ENCODE data around the gene GXYLT1.
A peak's percentile ranks its signal among the peaks of the same experiment; 100 is the strongest.
"Not testable (repeated sequence)": the region's sequence is repeated elsewhere in the genome, so short reads cannot be mapped to it uniquely, and the experiment has no call there.

Gene GXYLT1

DNA sequence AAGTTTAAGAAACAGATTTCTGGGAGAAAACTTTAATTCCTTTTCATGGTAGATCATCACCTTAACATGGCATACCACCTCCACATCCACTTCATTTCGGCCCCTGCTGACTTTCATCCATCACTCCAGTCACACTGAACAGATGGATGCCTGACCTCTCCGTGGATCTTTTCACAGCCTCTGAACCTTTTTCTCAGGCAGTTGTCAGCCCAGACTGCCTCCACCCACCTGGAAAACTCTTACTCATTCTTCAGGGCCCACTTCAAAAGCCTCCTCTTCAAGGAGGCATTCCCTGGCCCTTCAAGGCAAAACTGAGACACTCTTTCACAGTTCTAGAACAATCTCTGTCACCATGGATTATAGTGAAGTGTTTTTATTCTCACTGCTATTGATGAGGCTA is 52.9 kb downstream of the GXYLT1 start:
- no peak for DNase-seq

DNA sequence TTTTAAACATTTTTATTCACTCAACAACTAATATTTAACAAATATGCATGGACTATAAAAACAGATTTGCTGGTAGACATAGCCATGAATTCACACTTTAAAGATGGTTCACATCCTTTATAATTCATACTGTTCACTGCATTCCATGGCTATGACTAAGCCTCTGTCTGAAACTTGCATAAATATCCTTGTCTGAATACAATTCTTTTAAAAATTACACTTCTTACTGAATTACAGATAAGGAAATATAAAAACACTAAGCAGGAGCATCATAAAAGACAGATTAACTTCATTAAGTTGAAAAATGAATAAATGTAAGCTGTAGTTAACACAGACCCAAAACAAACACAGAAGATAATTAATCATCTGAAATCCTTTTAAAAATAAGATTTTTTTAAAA is 53.8 kb downstream of the GXYLT1 start:
- no peak for DNase-seq

DNA sequence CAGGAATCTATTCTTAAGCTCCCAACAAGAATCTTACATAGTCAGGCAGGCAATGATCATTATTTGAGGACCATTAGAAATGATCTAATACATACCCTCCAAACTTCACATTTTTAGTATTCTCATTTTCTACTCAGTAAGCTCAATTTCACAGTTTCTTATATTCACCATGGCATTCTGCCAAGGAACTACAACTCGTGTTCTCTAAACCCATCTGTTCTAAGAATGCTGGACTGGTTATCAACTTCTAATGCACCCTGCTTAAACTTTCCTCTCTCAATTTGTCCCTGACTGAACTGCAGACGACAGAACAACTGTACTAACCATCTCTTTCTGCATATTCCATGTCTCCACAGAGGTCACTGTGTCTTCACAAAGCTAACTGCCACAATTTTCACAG is 58.6 kb downstream of the GXYLT1 start:
- DNase-seq, result no peak

DNA sequence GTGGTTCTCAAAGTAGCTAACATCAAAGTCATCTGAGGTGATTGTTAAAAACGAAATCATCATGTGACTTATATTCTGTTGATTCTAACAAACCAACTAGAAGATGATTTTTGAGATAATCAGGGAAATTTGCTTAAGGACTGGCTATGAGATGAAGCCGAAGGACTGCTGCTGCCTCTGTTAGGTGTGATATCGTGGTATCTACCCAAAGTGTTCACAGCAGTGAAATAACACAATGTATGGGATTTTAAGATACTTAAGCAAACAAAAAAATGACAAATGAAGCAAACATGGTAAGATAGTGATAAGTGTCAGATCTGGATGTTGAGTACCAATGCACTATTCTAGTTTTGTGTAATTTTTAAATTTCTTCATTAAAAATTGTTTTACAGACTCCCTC is 59.1 kb downstream of the GXYLT1 start:
- DNase-seq, result no peak

DNA sequence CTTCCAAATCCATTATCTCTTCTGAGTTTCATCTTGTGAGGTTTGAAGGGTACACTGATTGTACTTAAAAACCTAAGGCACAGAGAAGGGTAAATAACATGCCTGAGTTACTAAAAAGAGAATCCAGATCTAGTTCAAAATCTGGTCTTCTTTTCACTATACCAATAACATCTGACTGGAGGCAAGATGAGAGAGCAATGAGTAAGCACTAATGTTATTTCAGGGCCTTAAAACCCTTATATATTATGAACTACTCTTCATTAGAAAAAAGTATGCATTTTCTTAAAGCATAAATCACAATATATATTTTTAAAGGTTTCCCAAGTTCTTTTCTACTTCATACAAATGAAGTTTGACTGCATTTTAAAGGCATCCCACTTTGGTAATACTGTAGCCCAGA is 60.2 kb downstream of the GXYLT1 start:
- no peak for DNase-seq

DNA sequence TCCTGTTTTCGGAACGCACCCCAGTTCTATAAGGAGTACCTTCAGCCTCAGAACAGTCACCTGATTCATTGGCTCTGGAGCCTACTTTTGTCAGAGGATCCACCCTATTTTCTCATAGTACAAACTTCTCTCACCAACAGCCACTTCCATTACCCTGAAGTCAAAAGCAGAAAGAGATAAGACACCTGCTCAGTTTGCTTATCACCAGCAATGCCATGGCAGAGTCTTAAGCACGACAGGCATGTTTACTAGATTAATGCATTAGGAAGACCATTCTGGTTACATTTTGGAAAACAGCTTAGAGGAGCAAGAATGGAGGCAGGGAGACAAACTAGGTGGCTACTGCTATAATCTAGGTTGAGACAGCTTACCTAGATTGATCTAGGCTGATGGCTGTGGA is 67.7 kb downstream of the GXYLT1 start:
- no peak for DNase-seq

DNA sequence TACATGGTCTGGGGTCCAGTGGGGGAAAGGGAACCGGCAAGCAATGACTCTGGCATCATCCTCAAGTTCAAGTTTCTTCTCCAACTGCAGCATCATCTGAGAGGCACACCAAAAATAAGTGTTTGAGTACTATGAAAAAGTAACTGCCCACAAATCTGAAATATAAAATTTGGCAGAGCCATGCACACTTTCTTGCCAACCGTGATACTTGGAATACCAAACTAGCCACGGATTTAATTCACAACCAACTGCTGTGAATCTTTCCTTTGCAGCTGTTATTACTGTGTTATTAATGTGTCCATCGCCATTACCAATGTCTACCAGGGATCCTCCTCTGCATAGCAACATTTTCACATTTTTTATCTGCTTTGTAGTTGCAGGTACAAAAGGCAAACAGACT is 74.6 kb downstream of the GXYLT1 start:
- DNase-seq, result no peak

DNA sequence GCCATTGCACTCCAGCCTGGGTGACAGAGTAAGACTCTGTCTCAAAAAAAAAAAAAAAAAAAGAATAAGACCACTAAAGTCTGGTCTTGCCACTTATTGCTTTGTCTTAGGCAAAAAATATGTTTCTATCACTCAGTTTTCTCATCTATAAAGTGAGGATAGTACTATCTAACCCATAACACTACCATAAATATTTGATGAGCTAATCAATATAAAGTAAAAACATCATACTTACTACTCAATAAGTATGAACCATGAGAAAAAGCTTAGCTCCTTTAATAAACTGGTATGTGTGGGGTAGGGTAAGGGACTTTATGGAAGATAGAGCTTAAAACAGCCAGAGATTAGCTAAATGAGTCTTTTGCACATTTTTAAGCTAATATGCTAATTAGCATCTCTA is 85.5 kb downstream of the GXYLT1 start:
- DNase-seq, result no peak

DNA sequence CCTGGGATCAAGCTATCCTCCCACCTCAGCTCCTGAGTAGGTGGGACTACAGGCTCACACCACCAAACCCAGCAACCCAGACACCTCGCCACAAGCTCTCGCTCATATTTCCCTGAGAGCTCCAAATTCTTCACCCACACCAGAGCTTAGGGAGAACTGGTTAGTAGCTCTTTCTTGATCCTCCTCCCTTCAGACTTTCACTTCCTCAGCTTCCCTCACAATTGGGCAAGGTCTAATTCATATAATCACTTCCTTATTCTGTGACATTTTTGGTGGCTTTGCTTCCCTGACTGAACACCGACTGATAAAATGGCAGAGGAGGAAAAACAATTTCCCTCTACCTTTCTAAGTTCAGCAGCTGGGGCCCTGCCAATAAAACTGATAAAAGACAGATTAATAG is 88.5 kb downstream of the GXYLT1 start:
- peak; percentile 9 to 14 for DNase-seq

DNA sequence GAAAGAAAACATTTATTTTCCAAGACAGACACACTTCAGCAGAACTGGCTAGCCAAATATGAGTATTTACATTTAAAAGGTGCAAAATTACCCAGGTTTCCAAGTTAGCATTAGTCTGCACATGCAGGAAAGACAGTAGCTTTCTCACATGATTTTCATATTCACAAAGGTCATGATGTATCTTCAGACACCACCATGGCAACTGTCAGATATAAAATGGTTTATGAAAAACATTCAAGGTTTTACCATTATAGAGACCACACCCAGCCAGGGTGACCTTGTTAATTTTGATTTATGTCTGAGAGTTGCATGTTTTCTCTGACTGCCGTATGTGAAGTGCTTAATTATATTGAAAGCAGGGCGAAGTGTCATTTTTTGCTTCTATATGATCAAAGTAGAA is 91.2 kb downstream of the GXYLT1 start:
- no peak for DNase-seq

DNA sequence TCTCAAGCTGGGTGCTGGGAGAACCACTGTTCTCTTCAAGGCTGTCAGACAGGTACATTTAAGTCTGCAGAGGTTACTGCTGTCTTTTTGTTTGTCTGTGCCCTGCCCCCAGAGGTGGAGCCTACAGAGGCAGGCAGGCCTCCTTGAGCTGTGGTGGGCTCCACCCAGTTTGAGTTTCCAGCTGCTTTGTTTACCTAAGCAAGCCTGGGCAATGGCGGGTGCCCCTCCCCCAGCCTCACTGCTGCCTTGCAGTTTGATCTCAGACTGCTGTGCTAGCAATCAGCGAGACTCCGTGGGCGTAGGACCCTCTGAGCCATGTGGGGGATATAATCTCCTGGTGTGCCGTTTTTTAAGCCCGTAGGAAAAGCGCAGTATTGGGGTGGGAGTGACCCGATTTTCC is 95.7 kb downstream of the GXYLT1 start:
- DNase-seq, result not testable (repeated sequence)

DNA sequence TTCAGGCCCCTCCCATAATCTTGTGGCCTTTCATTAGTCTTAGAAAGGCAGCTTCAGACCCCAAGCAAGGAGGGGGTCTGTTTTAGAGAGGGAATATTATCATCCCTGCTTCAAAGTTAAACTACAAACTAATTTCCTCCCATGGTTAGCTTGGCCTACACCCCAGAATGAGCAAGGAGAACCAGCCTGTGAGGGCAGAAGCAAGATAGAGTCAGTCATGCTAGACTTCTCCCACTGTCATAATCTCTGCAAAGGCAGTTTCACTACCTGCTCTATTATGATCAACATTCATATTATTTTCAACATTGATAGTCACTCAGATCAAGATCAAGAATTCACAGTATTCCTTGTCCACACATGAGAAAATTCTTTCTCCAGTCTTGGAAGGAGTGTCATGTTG is 105.1 kb downstream of the GXYLT1 start:
- no peak for DNase-seq

DNA sequence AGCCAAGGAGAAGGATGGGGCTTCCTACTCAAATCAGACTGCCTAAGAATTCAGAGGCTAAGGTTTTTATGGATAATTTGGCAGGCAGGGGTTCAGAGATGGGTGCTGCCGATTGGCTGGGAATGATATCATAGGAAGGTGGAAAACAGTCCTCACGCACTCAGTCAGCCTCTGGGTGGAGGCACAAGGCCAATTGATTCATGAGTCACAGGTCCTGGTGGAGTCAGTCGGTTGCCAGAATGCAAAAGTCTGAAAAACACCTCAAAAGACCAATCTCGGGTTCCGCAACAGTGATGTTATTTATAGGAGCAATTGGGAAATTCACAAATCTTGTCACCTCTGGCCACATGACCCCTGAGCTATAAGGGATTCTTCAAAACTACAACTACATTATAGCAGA is 105.5 kb downstream of the GXYLT1 start:
- no peak for DNase-seq

DNA sequence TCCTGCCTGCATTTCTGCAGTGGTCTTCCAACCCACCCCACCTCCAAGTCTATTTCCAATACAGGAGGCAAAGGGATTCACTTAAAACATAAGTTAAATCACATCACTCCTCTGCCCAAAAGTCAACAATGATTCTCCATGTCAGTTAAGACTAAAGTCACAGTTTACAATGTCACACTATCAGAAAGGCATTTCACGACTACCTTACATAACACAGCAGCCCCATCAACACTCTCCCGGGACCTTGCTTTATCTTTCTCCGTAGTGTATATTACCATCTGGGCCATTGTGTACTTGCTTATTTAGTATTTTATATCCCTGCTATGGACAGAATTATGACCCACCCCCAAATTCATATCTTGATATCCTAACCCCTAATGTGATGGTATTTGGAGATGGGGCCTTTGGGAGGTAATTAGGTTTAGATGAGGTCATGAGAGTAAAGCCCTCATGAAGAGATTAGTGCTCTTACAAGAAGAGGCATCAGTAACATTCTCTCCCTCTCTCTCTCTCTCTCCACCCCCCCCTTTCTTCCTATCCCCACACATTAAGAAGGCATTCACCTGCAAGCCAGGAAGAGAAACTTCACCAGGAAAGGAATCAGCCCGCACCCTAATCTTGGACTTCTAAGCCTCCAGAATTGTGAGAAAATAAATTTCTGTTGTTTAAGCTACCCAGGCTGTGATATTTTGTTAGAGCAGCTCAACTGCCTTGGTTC is 112.7 kb downstream of the GXYLT1 start:
- DNase-seq, result no peak

Measured in CD4-positive, alpha-beta T cell treated with Interleukin-4 for 1 hour (primary cell).